Measurements from ENCODE around the gene VAPB. TPM values are rescaled to one million over a fixed set of nuclear protein-coding genes. Genes with fewer than 3 reads are reported as not detected.

VAPB gene
- total and polyA plus RNA-seq, 2 donors from 2014 or later, result 49.3 to 60.4 TPM

- H3K27me3 ChIP-seq (ENCODE audit: control insufficient read depth, insufficient read depth, low read length), result no peaks in the 10 kb centered on the region
- intact Hi-C loops (cut with DNase I), result no loop called here
These were observed 27.0 kb downstream of the VAPB start for GRCh38 chr20:58416057-58416456.

DNA sequence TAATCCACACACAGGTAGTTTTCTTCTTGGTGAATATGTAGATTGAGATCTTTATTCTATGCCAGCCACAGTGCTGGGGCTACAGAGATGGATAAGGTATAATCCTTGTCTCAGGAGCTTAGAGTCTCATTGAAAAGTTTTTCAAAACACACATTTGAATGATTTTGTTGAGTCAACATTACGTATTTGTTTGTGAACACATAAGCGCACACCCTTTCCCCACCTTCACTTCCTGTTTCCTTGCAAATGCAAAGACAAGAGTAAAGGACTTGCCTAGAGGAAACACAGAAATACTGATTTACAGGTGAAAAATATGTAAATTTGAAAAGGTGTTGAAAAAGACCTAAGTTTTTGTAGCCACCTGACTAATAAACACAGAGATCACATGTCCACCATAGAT, 27.8 kb downstream of the VAPB start:
- H3K9me3 ChIP-seq (ENCODE audit: control insufficient read depth in 2 of 3, insufficient read depth in 1 of 3, low read length in 3 of 3), result no peaks in the 10 kb centered on the region
- FAIRE-seq, result no peak
- H3K4me1 ChIP-seq (ENCODE audit: control insufficient read depth in 2 of 3, insufficient read depth in 2 of 3, low read depth in 1 of 3, low read length in 3 of 3), result peaks cover 0 to 14% (median 8%) of the 10 kb centered on the region in 3 donors
- TF ChIP-seq CTCF (IDR thresholded peaks at IDR 0.05; ENCODE audit: borderline replicate concordance, extremely low read depth, insufficient read depth), result no peak
- peaks cover 3 to 7% (median 6%) of the 10 kb centered on the region in 3 donors for H3K36me3 ChIP-seq (ENCODE audit: control insufficient read depth in 2 of 3, insufficient read depth in 3 of 3, low read length in 3 of 3)
- DNase-seq, result no peak
- no peak overlapping the region for H3K4me3 ChIP-seq (ENCODE audit: low read length in 3 of 3)
- H3K9ac ChIP-seq (ENCODE audit: low read length in 3 of 3), result no peak overlapping the region
- no peaks in the 10 kb centered on the region for H3K27me3 ChIP-seq (ENCODE audit: control insufficient read depth, insufficient read depth, low read length)
- H3K27ac ChIP-seq (ENCODE audit: low read depth in 2 of 2, low read length in 2 of 2), result no peak overlapping the region
- intact Hi-C loops (cut with DNase I), result no loop called here

More at GRCh38 chr20:58416057-58416456, 27.0 kb downstream of the VAPB start:
- H3K9ac ChIP-seq (ENCODE audit: low read length in 3 of 3), result no peak overlapping the region
- TF ChIP-seq CTCF (IDR thresholded peaks at IDR 0.05; ENCODE audit: borderline replicate concordance, extremely low read depth, insufficient read depth), result no peak
- H3K36me3 ChIP-seq (ENCODE audit: control insufficient read depth in 2 of 3, insufficient read depth in 3 of 3, low read length in 3 of 3), result peaks cover 3 to 7% (median 6%) of the 10 kb centered on the region in 3 donors
- FAIRE-seq, result no peak
- no peaks in the 10 kb centered on the region for H3K9me3 ChIP-seq (ENCODE audit: control insufficient read depth in 2 of 3, insufficient read depth in 1 of 3, low read length in 3 of 3)
- no peak overlapping the region for H3K27ac ChIP-seq (ENCODE audit: low read depth in 2 of 2, low read length in 2 of 2)
- peaks cover 0 to 9% (median 5%) of the 10 kb centered on the region in 3 donors for H3K4me1 ChIP-seq (ENCODE audit: control insufficient read depth in 2 of 3, insufficient read depth in 2 of 3, low read depth in 1 of 3, low read length in 3 of 3)
- no peak overlapping the region for H3K4me3 ChIP-seq (ENCODE audit: low read length in 3 of 3)
- DNase-seq, result no peak

DNA sequence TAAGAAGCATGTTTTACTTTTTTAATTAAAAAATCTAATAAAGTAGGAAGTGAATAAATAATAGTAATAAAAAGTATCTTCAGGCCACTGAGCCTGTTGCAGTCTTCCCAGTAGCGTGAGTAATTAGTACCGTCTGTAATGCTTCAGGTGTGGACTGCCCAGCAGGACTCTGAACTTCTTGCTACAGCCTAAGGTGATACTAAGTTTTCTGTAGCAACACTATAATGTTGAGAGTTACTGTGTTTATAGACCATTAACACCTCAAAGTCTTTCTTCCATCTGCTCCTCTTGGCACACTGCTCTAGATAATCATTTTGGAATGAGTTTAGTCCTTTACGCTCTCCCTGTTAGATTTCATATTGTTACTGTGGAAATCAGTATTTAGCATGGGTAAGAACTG, 28.4 kb downstream of the VAPB start:
- H3K4me1 ChIP-seq (ENCODE audit: control insufficient read depth in 2 of 3, insufficient read depth in 2 of 3, low read depth in 1 of 3, low read length in 3 of 3), result peaks cover 0 to 14% (median 8%) of the 10 kb centered on the region in 3 donors
- no peak for TF ChIP-seq CTCF (IDR thresholded peaks at IDR 0.05; ENCODE audit: borderline replicate concordance, extremely low read depth, insufficient read depth)
- H3K9me3 ChIP-seq (ENCODE audit: control insufficient read depth in 2 of 3, insufficient read depth in 1 of 3, low read length in 3 of 3), result no peaks in the 10 kb centered on the region
- no peak overlapping the region for H3K27ac ChIP-seq (ENCODE audit: low read depth in 2 of 2, low read length in 2 of 2)
- no peak overlapping the region for H3K9ac ChIP-seq (ENCODE audit: low read length in 3 of 3)
- DNase-seq (no peak), FAIRE-seq (no peak)
- intact Hi-C loops (cut with DNase I), result no loop called here
- peaks cover 3 to 7% (median 6%) of the 10 kb centered on the region in 3 donors for H3K36me3 ChIP-seq (ENCODE audit: control insufficient read depth in 2 of 3, insufficient read depth in 3 of 3, low read length in 3 of 3)
- no peaks in the 10 kb centered on the region for H3K27me3 ChIP-seq (ENCODE audit: control insufficient read depth, insufficient read depth, low read length)
- no peak overlapping the region for H3K4me3 ChIP-seq (ENCODE audit: low read length in 3 of 3)
